C1 segment of cervical spinal cord (tissue), 14 donors: ENCODE data around the gene PDE8A.
A peak's percentile ranks its signal among the peaks of the same experiment; 100 is the strongest.
"Not testable (repeated sequence)": the region's sequence is repeated elsewhere in the genome, so short reads cannot be mapped to it uniquely, and the experiment has no call there.

ENCODE experiments used
- DNase-seq, 14 donors: peaks; one replicate each; lab custom pipeline; 2025; lab: John Stamatoyannopoulos, UW

PDE8A gene

DNA sequence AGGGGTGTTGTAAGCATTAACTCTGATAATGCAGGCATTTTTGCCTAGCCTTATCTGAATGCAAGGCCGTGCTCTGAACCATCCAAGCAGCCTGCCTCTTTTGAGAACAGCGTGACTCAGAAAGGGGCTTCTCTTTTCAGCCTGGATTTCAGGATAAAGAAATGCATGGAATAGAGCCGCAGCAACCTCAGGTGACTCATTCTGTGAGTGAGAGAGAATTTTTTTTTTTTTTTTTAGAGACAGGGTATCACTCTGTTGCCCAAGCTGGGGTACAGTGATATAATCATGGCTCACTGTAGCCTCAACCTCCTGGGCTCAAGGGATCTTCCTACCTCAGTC is 20.6 kb upstream of the PDE8A start:
- DNase-seq, result no peak

DNA sequence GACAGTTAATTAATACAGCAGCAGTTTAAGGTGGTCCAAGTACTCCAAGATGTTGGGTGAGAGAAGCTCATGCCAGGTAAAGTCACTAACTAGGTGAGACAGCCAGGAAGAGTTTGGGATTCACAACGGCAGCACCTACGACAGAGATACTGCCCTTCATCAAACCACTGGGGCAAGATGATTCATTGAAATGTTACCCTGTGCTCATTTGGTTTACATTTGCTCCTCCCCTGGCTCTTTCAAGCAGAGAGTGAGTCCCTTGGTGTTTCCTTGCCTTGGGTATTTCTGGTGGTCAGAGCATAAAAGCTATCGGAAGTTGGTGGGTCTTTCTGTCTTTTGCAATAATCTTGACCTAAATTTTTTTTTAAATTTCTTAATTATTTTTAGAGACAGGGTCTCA is 19.9 kb upstream of the PDE8A start:
- DNase-seq, result no peak

DNA sequence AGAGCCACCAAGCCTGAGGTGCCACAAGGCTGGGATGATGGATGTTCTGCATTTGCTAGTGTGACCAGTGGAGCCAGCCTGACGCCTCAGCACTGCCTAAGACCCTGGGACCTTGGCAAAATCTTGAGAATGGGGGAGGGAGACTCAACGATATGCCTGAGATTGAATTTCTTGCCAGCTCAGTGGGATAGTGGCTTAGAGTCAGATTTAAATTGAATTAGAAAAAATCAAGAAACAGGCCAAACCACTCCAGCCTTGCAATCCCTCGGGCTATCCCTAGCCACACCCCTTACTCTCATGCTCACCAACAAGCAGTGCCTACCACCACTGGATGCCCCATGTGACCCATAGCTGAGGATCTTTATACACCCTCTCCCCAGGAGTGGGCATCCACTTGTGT is 18.7 kb upstream of the PDE8A start:
- no peak for DNase-seq

DNA sequence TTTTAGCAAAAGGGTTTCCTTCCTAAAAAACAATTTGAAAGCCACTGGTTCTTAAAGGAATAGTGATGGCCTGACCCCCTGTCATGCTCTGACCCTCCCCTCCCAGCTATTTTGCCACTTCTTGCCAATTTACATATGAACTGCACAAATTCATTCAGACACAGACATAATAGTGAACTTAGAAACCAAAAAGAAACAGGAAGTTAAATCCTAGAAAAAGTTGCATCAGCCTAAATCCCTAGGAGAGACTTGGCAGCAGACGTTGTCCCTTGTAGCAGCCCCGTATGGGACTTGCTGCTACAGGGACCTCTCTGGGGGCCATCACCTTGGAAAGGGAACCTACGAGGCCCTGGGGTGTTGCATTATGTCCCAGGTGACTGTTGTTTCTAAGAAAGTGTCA is 14.3 kb upstream of the PDE8A start:
- no peak for DNase-seq

DNA sequence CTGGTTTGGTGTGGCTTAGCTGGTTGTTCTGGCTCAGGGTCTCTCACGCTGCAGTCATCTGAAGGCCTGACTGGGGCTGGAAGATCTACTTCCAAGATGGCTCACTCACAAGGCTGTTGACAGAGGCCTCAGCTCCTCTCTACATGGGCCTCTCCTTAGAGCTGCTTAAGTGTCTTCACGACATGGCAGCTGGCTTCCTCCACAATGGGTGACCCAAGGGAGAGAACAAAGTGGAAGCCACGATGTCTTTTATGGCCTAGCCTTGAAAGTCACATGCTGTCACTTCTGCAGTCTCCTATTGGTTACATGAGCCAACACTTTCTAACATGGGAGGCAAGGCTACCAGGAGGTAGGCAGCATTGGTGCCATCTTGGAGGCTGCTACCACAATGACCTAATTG is 13.4 kb upstream of the PDE8A start:
- no peak for DNase-seq

DNA sequence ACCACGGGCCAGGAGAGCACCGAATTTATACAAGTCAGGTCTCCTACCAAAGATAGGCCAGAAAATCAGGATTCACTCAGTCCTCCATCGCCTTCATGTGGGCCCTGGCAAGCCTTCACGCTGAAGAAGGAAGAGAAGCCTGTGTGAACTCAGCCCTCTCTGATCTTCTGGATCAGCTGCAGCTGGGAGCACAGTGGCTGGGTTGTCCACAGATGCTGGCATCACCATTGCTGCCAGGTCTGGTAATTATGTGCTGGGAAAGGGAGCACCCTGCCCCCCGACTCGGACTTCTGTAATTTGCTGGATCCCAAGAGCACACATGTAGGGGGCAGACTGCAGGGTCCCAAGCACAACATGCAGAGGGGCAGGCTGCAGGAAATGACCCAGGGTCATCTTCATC is 12.4 kb upstream of the PDE8A start:
- peak in 2 of 14 donors; percentile 34 to 39 for DNase-seq

DNA sequence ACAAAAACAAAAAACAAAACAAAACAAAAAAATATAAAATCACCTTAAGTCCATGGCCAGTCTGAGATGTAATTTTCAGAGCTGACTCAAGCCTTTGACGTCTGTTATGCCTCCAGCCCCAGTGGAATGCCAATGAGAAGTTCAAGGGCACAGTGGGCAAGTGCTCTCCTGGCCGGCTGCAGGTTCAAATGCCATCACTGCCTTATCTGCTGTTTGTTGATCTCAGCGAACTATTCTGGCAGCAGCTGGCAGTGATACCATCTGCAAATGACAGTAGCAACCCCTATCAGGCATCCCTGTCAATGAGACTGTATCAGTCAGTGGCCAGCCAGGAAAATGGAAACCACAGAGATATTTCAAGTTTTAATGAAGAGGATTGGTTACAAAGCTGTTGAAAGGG is 10.8 kb upstream of the PDE8A start:
- DNase-seq, result no peak

DNA sequence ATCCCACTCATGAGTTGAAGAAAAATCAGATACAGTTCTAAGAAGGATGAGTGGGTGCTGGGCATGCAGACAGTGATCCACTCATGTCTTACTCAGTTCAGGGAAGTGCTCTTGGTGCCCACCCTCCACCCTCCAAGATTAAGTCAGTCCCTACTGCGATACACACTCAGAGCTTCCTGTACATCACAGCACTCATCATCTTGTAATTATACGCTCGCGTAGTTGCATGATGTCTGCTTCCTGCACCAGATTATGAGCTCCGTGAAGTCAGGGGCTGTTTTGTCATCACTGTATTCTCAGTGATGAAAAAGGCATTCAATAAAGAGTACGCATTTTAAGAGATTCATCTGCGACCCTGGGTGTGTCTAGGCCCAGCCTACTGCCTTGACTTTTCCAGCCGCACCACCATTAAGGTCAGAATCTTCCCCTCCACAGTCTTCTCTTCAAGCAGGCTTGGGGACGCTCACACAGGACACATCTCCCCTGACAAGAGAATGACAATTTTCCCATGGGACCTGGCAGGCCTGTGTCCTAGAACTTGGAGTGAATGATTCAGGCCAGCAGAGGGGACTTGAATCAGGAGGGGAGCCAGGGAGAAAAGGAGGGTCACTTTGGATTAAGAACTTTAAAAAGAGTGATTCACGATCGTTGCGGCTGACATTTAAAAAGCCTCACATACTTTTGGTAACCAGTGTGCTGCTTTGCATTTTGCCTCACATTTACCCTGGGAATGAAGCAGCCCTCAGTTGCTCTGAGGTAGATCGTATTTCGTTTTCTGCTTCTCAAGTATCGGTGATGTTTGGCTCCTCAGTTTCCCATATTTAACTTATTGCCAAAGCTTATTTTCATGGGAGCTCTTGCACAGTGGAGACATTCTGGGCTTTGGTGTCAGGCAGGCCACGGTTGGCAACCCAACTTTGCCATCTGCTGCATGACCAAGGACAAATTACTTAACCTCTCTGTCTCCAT is 7.9 kb upstream of the PDE8A start:
- no peak for DNase-seq

DNA sequence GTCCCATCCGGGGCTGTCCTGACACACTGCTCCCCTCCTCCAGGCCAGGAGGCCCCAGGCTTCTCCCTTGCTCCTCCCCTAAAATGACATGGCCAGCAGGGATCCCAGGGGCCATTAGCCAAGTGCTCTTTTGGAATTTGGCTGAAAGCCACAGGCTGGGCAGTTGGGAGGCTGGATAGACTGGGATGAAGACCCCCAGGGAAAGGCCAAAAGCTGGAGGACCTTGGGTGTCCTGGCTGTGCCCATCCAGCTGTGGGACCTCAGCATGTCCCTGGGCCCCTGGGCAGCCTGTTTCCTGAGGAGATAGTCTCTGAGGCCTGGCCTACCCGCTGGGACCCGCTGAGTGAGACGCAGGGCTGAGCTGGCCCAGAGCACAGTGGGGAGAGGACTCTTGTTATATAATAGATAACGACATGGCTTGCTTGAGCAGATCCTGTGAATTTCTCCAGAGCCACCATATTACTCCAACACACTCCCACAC is 5.7 kb upstream of the PDE8A start:
- DNase-seq, result no peak

DNA sequence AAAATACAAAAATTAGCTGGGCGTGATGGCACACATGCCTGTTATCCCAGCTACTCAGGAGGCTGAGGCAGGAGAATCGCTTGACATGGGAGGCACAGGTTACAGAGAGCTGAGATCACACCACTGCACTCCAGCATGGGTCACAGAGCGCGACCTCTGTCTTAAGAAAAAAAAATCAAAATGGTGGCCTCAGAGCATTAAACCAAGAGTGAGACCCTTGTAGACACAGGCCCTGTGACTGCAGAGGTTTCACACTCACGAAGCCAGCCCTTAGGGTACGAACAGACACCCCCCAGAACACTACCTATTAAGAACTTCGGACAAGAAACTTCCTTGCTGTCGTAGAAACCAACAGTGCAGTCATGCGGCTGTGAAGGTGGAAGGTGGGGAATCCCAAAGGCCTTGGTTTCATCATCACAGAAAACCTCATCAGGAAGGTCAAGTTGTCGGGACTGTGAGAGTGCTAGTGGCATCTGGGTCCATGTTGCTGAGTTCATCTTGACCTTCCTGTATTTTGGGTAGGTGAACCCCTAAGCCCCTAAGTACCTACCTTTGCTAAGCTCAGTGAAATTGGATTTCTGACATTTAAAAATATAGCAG is 4.8 kb upstream of the PDE8A start:
- no peak for DNase-seq

DNA sequence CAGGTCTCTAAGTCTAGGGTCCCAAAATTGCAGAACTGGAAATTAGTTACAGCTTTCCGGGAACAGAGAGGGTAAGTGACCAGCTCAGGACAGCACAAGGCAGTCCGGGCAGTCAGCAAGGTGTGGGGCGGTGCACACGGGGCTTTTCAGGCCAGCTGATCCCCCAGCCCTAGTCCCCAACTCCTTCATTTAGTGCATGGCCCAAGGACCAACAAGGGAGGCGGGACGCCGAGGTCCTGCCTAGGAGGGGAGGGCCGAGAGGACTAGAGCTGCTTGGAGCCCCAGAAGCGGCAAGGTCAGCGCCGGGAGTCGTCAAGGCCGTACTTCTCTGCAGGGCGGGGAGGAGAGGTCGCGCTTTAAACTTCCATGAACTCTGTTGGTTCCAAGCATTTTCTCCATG is 2.0 kb upstream of the PDE8A start:
- no peak for DNase-seq

DNA sequence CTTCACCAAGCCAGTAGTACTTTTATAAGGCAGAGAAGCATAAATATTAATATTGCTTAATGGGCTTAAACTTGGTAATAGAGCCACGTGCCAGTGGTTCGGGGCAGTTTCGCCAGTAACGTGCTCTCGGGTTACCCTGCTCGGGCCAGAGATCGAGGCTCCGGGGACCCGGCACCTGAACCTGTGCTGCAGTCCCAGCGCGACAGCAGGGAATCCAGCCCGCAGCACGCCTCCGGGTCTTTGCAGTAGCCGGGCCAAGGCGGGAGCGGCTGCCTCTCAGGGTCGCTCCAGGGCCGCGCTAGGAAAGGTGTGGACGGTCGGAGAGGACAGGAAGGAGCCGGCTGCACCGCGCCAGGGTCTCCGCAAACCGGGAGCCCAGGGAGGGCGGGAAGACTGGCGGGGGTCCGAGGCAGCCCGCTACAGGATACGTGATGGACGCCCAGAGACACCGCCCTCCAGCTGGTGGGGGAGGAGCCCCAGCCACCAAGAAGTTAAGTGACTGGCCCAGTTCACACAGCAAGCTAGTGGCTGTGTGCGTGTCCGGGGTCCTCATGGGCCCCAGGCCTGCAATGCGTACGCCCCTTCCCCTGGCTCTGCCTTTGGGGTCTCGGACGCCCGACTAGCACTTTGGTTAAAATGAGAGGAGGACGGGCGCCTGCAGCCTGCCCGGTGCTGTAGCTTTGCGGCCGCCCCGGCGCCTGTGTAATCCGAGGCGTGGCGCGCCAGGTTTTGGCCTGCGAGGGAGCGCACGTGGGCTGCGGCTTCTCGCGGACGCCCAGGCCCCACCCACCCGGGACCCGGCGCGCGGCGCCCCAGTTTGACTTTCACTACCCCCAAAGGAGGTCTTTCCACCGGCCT is 1.2 kb upstream of the PDE8A start:
- DNase-seq, result peak in 13 of 14 donors; percentile 53 to 96 (median 89)

DNA sequence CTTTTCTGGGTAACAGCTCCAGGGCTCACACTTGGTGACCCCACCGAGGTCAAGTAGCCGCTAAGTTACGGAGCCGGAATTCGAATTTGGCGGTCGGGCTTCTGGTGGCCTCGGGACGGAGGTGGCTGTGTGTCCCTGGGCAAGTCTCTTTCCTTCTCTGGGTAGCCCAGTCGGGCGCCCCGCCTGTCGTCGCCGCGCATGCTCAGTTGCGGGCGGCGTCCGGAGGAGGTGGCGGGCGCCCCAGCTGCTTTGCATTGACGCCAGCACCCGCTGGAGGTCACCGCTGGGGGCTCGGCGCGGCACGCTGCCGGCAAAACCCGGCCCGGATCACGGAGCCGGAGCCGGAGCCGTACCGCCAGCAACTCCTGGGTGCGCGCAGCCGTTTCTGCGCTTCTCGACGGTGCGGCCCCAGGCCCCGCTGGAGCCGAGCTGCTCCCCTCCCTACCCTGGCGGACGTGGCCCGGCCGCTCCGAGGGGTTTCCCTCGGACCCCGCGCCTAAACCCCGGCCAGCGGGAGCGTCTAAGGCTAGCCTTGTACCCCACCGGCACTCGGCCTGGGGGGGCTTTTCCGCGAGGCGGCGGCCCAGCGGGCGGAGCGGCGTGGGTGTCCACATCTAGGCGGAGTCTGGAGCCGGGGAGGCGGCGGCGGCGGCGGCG is 474 bp upstream of the PDE8A start:
- DNase-seq, result peak in 13 of 14 donors; percentile 53 to 96 (median 92)

DNA sequence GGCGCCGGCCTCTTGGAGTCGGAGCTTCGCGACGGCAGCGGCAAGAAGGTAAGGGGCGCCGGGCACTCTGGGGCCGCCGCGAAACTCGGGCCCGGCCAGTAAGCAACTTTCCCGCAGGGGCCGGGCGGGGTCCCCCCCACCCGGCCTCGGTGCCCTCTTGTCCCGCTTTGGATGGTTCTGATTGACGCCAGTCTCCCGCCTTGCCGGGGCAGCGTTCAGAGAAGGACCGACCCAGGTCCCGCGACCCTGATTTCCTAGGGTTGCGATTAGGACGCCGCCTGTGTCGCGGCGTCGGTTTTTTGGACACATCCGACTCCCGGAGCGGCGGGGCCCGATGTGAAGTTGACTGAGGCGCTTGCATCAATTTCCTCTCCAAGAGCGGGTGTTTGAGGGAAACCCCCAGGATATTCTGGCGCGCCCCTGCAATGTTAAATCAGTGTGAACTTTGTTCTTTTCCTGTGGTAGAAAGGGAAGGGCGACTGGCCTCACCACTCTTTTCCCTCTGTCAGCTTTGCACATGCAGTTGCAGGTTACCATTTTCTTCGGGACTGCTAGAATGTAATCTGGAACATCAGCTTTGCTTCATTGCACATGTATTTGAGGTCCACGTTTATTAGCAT is 755 bp downstream of the PDE8A start:
- peak in 11 of 14 donors; percentile 11 to 67 (median 40) for DNase-seq

DNA sequence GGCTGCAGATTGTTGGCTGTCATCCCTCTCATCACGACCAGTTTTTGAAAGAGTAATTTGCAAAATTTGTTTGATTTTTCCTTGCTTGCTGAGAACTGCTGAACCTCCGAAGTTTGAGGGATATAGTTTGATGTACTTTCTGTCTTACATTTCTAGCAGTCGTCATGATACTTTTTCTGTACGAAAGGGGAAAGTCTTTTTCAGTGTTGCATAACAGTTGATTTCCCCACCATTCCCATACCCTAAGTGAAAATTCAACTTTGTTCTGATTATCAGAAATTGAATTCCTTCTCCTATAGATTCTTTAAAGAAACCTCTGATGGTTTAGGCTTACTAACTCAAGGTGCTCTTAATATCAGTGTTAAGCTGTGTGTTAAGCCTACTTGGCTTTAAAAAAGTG is 1.6 kb downstream of the PDE8A start:
- no peak for DNase-seq

DNA sequence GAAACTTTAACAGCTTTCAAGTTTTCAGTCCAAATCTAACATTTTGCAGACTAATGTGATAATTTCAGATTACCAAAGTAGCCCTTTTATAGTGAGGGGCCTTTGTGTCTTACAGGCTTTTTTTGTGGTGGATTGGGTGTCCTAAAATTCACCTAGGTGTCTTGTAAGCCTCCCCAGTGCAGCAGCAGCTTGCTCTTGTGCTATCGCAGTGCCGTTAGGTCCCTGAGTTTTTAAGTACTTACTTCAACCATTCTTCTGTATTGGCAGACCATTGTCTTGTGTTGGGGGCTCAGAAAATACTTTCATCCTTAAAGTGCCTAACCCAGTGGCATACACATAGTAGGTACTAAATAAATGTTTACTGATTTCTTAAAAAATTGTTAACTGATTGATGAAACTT is 2.1 kb downstream of the PDE8A start:
- DNase-seq, result no peak

DNA sequence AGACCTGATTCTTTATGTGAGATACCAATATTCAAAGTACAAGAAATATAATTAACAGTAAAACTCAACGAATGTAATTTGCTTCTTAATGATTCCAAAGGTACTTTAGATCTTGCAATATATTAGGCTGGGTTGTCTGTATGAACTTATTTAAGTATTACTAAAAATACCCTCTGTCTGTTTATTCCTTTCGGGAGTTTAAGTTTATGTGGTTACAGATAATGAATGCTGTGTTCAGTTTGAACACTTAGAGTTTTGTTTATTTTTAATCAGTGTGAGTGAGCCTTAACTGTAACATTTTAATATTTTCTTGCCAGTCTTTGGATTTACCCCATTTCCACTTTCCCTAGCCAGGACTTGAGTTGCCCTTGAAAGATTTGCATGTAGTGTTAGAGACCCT is 3.5 kb downstream of the PDE8A start:
- DNase-seq, result no peak

DNA sequence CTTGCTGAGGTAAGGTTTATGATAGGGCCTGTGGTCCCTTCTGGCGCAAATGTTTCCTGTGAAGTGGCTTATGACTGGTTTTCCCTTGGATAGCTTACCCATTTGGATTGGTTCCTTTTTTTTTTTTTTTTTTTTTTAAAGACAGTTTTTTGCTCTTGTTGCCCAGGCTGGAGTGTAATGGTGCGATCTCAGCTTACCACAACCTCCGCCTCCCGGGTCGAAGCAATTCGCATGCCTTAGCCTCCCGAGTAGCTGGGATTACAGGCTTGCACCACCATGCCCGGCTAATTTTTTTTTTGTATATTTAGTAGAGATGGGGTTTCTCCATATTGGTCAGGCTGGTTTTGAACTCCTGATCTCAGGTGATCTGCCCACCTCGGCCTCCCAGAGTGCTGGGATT is 5.7 kb downstream of the PDE8A start:
- DNase-seq, result not testable (repeated sequence)

DNA sequence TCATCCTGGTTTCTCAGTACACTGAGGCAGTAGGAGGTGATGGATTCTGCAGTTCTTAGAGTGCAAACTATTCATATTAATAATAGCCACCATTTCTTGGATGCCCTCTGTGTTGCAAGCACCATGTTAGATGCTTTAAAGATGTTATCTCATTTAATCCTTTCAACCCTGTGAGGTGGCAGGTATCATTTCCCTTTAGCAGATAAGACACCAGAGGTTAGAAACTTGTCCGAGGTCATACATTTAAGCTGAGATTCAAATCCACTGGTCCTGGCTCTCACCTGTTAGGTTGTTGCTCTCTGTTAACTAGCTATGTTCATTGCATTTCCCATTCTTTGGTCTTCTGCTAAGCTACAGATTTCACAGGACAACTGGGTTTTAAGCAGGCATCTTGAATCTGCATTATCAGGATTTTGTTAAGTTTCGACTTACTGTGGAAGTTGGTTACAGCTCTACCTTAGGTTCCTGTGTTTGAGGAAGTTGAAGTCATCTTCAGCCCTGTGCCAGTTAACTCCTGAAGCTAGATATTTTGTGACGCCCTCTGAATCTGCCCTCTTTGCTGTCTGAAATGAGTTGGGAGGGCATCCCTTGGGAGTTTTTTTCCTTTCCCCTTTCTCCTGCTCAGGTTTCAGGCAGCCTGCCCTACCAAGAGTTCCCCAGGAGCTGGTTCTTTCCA is 6.4 kb downstream of the PDE8A start:
- DNase-seq, result no peak

DNA sequence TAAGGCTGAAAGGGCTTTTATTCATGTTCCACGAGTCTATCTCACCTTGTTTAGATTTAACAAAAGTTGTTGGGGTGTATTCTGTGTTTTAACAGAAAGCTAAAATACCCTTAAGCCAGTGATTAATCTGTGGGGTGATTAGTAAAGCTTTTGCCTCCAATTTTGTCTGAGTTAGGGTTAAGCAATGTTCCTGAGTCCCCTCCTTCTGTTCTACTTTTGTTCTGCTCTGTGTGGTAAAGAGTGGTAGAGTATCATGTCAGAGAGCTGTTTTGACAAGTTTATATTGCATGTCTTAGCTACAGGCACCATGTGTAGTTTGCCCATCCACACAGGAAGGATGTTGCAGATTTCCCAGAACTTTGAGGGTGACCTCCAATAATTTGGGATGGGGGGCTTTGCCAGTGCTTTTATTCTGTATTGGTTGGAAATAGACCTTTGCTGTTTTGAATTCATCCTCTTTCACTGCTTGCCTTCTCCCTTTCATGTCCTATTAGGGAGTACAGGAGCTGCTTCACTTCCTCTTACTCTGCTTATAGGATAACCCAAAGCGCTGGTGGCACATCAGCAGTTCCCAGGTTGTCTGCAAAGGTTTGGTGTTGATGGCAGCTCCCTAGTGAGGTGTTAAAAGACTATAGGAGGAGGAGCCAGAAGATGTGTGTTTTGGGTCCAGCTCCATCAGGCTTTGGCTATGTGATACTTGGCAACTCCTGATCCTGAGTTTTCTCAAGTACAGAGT is 7.4 kb downstream of the PDE8A start:
- DNase-seq, result no peak
